HG03175 (cell line): ENCODE data around the gene ZKSCAN2.

Experiments
- ATAC-seq: cut with Tn5 transposase; IDR thresholded peaks from one replicate; pipeline ENCODE4 v1.9.1; 2021; ENCODE audit warnings: mild to moderate bottlenecking, moderate library complexity; ENCODE audit not compliant: unreplicated experiment

ZKSCAN2 gene

DNA sequence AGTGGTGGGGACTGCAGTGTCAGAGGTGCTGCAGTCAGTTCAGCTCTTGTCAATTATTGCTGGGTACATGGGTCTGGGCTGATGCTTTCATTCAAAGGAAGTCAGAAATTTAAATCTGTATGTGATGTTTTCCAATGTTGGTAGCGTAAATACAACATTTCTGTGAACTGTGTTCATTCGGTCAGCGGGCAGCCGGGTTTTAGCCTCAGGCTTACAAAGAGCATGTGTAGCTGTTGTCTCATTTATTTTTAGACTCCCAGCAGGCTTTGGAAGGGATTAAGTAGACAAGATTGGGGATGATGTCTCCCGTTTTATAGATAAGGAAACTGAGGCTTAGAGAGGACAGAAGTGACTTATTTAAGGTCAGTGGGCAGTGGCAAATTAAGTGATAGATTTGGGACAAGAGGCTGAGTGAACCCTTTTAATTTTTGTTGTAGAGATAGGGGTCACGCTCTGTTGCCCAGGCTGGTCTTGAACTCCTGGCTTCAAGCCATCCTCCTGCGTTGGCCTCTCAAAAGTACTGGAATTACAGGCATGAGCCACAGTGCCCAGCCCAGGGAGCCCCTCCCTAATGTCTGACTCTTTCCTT lies 32.8 kb downstream of the ZKSCAN2 start:
- no peak for ATAC-seq

DNA sequence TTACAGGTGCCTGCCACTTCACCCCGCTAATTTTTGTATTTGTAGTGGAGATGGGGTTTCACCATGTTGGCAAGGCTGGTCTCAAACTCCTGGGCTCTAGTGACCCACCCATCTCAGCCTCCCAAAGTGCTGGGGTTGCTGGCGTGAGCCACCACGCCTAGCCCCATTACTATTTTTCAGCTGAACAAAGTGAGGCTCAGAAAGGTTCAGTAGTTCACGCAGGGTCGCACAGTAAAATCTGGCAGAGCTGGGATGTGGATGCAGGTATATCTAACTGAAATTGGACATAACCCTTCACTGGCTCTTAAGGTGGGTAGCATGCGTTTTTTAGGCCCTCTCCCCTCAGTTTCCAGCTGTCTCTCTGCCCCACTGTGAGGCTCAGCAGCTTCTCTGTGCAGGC lies 33.7 kb downstream of the ZKSCAN2 start:
- ATAC-seq, result no peak

GRCh38 chr16:25222959-25223358 lies 34.7 kb downstream of the ZKSCAN2 start:
- ATAC-seq, result no peak

DNA sequence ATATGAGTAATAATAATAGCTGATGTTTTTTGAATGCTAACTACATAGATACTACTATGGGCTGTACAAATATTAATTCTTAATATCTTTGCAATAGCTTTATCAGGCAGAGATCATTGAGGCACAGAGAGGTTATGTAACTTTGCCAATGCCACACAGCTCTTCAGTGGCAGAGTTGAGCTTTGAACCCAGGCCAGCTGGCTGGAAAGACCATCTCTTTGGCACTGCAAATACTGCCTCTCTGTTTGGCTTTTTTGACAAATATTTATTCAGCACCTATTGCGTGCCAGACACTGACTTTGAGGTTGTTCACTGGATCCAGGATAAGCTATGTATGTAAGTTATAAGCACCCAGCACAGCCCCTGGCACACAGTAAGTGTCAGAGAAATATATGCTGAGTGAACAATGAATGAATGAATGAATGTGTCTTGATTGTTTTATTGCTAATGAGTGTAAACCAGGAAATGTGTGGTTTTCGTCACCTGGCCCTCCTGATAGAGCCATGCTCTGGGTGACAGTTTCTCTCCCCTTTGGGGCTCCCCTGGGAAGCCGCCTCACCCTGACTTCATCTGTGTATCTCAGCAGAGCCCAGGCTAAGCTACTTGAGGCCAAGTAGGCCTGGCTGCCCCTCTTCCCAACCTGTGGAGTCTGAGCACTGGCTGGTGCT lies 38.4 kb downstream of the ZKSCAN2 start:
- ATAC-seq, result no peak

DNA sequence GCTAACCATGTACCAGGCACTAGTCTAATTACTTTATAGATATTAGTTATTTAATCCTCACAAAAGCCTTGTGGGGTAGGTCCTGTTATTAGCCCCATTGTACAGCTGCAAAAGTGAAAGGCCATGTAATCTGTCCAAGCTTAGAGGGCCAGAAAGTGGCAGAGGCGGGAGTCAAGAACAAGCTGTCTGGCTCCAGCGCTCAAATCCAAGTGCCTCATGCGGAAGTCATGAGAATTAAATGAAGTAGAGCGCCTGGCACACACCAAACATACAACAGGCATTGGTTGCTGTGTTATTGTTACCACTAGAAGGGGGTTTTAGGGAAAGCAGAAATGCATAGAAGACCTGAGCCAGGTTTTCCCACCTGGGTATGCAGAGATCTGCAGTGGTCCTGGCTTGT lies 39.7 kb downstream of the ZKSCAN2 start:
- no peak for ATAC-seq

GRCh38 chr16:25217112-25217511 lies 40.5 kb downstream of the ZKSCAN2 start:
- ATAC-seq, result no peak

- no peak for ATAC-seq
Measured at GRCh38 chr16:25213709-25214397, 43.8 kb downstream of the ZKSCAN2 start.

GRCh38 chr16:25212636-25213035 lies 45.0 kb downstream of the ZKSCAN2 start:
- no peak for ATAC-seq

DNA sequence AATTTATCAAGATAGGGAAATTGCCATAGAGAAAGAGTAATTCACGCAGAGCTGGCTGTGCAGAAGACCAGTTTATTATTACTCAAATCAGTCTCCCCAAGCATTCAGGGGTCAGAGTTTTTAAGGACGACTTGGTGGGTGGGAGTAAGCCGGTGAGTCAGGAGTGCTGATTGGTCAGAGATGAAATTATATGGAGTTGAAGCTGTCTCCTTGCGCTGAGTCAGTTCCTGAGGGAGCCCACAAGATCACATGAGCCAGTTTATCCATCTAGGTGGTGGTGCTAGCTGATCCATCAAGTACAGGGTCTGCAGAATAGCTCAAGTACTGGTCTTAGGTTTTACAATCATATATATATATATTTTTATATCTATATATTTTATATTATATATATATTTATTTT lies 46.9 kb downstream of the ZKSCAN2 start:
- no peak for ATAC-seq

DNA sequence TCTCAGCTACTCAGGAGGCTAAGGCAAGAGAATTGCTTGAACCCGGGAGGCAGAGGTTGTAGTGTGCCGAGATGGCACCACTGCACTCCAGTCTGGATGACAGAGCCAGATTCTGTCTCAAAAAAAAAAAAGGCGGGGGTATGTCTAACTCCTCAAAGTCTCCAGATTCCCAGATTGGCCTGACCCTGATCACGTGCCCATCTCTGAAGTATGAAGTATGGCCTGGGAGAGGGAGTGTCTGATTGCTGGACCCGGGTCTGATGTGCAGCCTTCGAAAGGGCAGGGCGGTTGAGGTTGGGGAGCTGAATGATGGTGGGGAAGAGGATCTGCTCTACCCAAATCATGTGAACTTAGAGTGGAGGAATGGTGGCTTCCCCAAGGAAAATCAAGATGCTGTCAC lies 58.2 kb downstream of the ZKSCAN2 start:
- no peak for ATAC-seq

DNA sequence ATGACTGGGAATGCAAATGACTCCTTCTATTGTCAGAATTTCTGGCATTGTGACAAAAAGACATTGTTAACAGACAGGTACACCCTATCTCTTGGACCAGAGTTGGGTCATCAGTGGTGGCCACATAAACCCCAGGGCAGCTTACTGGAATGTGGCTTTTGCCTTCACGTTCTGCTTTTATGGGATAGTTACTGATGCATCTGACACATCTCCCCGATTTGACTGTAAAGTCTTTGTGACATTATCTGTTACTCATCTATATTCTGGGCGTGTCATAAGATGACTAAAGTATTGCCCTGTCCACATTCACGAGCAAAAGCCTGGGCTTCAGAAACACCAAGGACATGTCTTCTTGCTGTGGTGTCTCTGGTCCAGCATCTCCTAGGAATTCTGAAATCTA lies 59.6 kb downstream of the ZKSCAN2 start:
- ATAC-seq, result no peak

DNA sequence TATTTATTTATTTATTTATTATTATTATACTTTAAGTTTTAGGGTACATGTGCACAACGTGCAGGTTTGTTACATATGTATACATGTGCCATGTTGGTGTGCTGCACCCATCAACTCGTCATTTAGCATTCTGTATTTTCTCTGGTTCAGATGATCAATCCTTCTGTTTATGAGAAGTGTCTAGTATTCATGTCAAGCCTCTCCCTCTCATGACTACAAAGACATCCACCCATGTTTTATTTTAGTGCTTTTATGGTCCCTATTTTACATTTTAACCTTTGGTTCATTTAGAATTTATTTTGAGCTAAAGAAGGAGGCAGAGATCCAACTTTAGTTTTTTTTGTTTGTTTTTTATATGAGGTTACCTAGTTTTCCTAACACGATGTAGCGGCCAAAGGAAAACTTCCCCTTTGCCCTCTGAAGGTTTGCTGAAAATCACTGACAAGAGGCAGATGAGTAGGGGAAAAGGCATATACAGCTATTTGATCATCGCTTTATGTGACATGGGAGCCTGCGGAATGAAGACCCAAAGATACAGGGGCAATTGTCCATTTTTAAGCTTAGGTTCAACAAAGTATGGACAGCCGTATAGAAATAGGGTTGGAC lies 63.3 kb downstream of the ZKSCAN2 start:
- no peak for ATAC-seq

DNA sequence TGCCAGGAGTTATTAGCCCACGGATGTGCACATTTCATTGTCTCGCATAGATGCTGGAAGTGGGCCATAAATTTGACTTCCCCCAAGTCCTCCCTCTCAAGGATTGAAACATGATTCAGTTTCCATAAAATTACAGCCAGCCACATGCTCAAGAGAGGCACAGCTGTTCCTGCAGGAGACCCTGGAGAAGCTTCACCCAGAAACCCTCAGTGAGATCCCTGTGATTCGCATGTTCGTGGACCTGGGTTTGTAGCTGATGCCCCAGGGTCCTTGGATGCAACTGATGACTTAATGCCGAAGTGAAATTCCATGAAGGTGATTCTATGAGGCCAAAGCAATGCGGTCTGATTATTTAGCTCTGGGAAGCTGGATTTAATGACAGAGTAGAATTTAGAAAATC lies 65.5 kb downstream of the ZKSCAN2 start:
- no peak for ATAC-seq

DNA sequence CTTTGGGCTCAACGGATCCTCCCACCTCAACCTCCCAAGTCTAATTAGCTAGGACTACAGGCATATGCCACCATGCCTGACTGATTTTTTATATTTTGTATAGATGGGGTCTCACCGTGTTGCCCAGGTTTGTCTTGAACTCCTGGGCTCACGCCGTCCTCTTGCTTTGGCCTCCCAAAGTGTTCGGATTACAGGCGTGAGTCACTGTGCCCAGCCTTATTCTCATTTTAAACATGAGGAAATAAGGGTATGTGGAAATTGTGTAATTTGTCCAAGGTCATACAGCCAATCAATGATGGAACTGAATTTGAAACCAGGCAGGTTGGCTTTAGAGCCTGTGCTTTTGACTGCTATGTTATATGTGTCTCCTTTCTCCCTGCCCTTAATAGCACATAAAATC lies 68.3 kb downstream of the ZKSCAN2 start:
- no peak for ATAC-seq

DNA sequence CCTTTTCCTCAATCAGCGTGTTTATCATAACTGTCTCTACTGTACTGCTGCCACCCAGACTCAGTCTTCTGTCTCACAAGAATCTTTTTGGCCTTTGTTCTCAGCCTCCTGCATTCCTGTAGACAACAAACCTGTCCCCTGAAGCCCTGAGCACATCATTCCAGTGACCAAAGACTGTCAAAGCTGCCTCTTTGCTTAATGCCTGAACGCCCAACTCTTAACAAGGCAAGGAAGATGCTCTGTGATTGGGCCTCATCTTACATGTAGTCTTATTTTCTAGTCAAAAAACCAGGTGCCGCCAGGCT lies 70.2 kb downstream of the ZKSCAN2 start:
- no peak for ATAC-seq
